Fibroblast of mammary gland (primary cell): ENCODE results near the gene FRMD5.
"Not testable (repeated sequence)": the region's sequence is repeated elsewhere in the genome, so short reads cannot be mapped to it uniquely, and the experiment has no call there.

ENCODE experiments used
- DNase-seq: peaks from one replicate; pipeline ENCODE4 v3.0.0-alpha.2; 2010; ENCODE audit warnings: low read depth
- H3K4me3 ChIP-seq: 2 replicates; pipeline ENCODE4 v1.5.1; 2011; ENCODE audit warnings: low read depth, mild to moderate bottlenecking, low read length, moderate library complexity; ENCODE audit not compliant: control insufficient read depth
- CTCF ChIP-seq: conservative IDR thresholded peaks from 2 replicates; pipeline ENCODE4 v1.5.1; 2011; ENCODE audit warnings: low read depth, low read length, inconsistent platforms; ENCODE audit not compliant: control insufficient read depth, insufficient read depth

FRMD5 gene

GRCh38 chr15:44011238-44011854 is 183.7 kb downstream of the FRMD5 start:
- no peak for DNase-seq

GRCh38 chr15:44010089-44010488 is 185.0 kb downstream of the FRMD5 start:
- TF ChIP-seq CTCF, result no peak
- no peak overlapping the region for H3K4me3 ChIP-seq
- DNase-seq, result peak; percentile 83

More at GRCh38 chr15:44011238-44011854, 183.7 kb downstream of the FRMD5 start:
- TF ChIP-seq CTCF, result no peak
- no peak overlapping the region for H3K4me3 ChIP-seq

DNA sequence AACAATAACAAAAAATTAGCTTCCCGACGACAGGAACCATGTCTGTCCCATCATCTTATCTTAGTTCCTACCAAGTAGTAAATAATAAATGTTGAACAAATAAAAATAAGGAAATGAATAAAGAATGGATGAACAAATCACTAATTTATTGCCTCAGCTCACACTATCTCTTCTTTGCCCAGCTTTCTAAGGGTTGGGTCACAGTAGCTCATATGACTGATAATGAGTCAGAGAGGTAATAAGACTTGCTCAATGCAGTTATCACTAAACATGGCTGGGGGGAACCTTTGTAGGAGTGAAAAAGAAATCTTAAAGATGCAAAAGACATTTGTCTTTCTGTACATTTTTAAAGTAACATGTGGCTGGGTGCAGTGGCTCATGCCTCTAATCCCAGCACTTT is 186.0 kb downstream of the FRMD5 start:
- no peak overlapping the region for H3K4me3 ChIP-seq
- DNase-seq, result peak; percentile 78
- TF ChIP-seq CTCF, result no peak

DNA sequence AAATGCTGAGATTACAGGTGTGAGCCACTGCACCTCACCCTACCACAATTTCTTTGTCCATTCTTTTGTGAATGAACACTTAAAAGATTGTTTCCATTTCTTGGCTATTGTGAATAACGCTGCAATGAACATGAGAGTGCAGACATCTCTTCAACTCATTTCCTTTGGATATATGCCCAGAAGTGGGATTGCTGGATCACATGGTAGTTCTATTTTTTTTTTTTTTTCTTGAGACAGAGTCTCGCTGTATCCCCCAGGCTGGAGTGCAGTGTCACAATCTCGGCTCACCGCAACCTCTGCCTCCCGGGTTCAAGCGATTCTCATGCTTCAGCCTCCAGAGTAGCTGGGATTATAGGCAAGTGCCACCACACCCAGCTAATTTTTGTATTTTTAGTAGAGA is 194.8 kb downstream of the FRMD5 start:
- DNase-seq, result peak; percentile 88

GRCh38 chr15:43998607-43999006 is 196.5 kb downstream of the FRMD5 start:
- peak; percentile 81 for DNase-seq
- no peak for TF ChIP-seq CTCF
- no peak overlapping the region for H3K4me3 ChIP-seq

More for the DNA sequence above, 194.8 kb downstream of the FRMD5 start:
- H3K4me3 ChIP-seq, result not testable (repeated sequence)

GRCh38 chr15:43991206-43991605 is 203.9 kb downstream of the FRMD5 start:
- no peak for TF ChIP-seq CTCF
- no peak for DNase-seq
- H3K4me3 ChIP-seq, result no peak overlapping the region

GRCh38 chr15:43989938-43990337 is 205.1 kb downstream of the FRMD5 start:
- no peak for TF ChIP-seq CTCF
- no peak overlapping the region for H3K4me3 ChIP-seq
- no peak for DNase-seq
